Hepatocyte (in vitro differentiated cells): ENCODE measurements around the gene COL11A2. TPM values are rescaled to one million over a fixed set of nuclear protein-coding genes. Genes with fewer than 3 reads are reported as not detected.
A peak's percentile ranks its signal among the peaks of the same experiment; 100 is the strongest.

Experiments
- DNase-seq: peaks from one replicate; pipeline ENCODE4 v3.0.0-alpha.2; 2016; ENCODE audit warnings: low spot score
- H2AFZ ChIP-seq: fragments of 200-600 bp; sonication (generic); 2 replicates; pipeline ENCODE4 v1.6.0; 2016; ENCODE audit warnings: antibody characterized with exemption, mild to moderate bottlenecking
- H3K27ac ChIP-seq: fragments of 200-600 bp; sonication (generic); 2 replicates; pipeline ENCODE4 v1.5.1; 2016; ENCODE audit warnings: mild to moderate bottlenecking
- H3K27me3 ChIP-seq: fragments of 200-600 bp; sonication (generic); 2 replicates; pipeline ENCODE4 v1.6.1; 2016
- H3K36me3 ChIP-seq: fragments of 200-600 bp; sonication (generic); replicated peaks from 2 replicates; pipeline ENCODE4 v1.5.1; 2016; ENCODE audit warnings: low read depth; ENCODE audit not compliant: insufficient read depth
- H3K4me1 ChIP-seq: fragments of 200-600 bp; sonication (generic); 2 replicates; pipeline ENCODE4 v1.5.1; 2016; ENCODE audit warnings: mild to moderate bottlenecking, moderate library complexity; ENCODE audit not compliant: insufficient read depth
- H3K4me2 ChIP-seq: fragments of 200-600 bp; sonication (generic); 2 replicates; pipeline ENCODE4 v1.6.0; 2016
- H3K4me3 ChIP-seq: fragments of 200-600 bp; sonication (generic); 2 replicates; pipeline ENCODE4 v1.5.1; 2016; ENCODE audit warnings: mild to moderate bottlenecking
- H3K79me2 ChIP-seq: fragments of 200-600 bp; sonication (generic); 2 replicates; pipeline ENCODE4 v1.6.0; 2017; ENCODE audit warnings: mild to moderate bottlenecking
- H3K9me2 ChIP-seq: fragments of 200-600 bp; sonication (generic); replicated peaks from 2 replicates; pipeline ENCODE4 v1.6.0; 2017; ENCODE audit warnings: mild to moderate bottlenecking; ENCODE audit not compliant: insufficient read depth
- H3K9me3 ChIP-seq: fragments of 200-600 bp; sonication (generic); 2 replicates; pipeline ENCODE4 v1.5.1; 2016; ENCODE audit warnings: low read depth, mild to moderate bottlenecking
- H4K20me1 ChIP-seq: fragments of 200-600 bp; sonication (generic); 2 replicates; pipeline ENCODE4 v1.6.0; 2016; ENCODE audit warnings: mild to moderate bottlenecking; ENCODE audit not compliant: insufficient read depth, poor library complexity, severe bottlenecking
- CTCF ChIP-seq: fragments of 200-600 bp; sonication (generic); IDR thresholded peaks from 2 replicates; pipeline ENCODE4 v1.5.1; 2016; ENCODE audit warnings: antibody characterized with exemption, mild to moderate bottlenecking; ENCODE audit not compliant: poor library complexity
- EZH2 ChIP-seq: fragments of 200-600 bp; sonication (generic); IDR thresholded peaks from 2 replicates; pipeline ENCODE4 v1.6.1; 2016; ENCODE audit warnings: antibody characterized with exemption, mild to moderate bottlenecking, borderline replicate concordance
- EZH2phosphoT487 ChIP-seq: fragments of 200-600 bp; sonication (generic); IDR thresholded peaks from one replicate; pipeline ENCODE4 v1.6.1; 2018; ENCODE audit warnings: antibody characterized with exemption, mild to moderate bottlenecking, low read depth, moderate library complexity; ENCODE audit not compliant: unreplicated experiment, severe bottlenecking
- WGBS: methylation state at CpG from one replicate; pipeline ENCODE4 v1.1.6; 2016; ENCODE audit warnings: low lambda C conversion rate; ENCODE audit errors: missing lambda C conversion rate; 5-methylcytosine and 5-hydroxymethylcytosine counted together
- polyA plus RNA-seq: library from polyadenylated mRNA; unstranded; fragments of >200 nt; fragmentation: Nextera tagmentation; extraction: Ambion mirVana; gene quantifications from 2 replicates; pipeline ENCODE4 v1.2.1, GENCODE V29; 2016
- total RNA-seq: library from RNA; depleted of rRNA; stranded (reverse); fragments of >200 nt; gene quantifications from 2 replicates; pipeline ENCODE4 v1.2.3, GENCODE V29; 2014

The COL11A2 gene
- total and polyA plus RNA-seq, 2 experiments from 2014 or later: 3.0 to 4.7 TPM

GRCh38 chr6:33215271-33216116 is 23.2 kb upstream of the COL11A2 start:
- 79% methylated on average over 9 of the region's 9 CpGs for WGBS
- no peak overlapping the region for H2AFZ ChIP-seq
- H3K27me3 ChIP-seq: peaks cover 5% of the 10 kb centered on the region
- no peak overlapping the region for H3K27ac ChIP-seq
- no peaks in the 10 kb centered on the region for H3K9me2 ChIP-seq
- no peaks in the 10 kb centered on the region for H3K79me2 ChIP-seq
- no peaks in the 10 kb centered on the region for H4K20me1 ChIP-seq
- no peaks in the 10 kb centered on the region for H3K9me3 ChIP-seq
- H3K4me3 ChIP-seq: no peak overlapping the region
- no peak overlapping the region for H3K4me2 ChIP-seq
- TF ChIP-seq EZH2phosphoT487 (no peak), EZH2 (no peak), CTCF (no peak)
- H3K36me3 ChIP-seq: no peaks in the 10 kb centered on the region
- DNase-seq: no peak
- H3K4me1 ChIP-seq: peaks cover 16% of the 10 kb centered on the region

GRCh38 chr6:33213989-33214335 is 21.7 kb upstream of the COL11A2 start:
- Histone ChIP-seq H2AFZ (peak overlapping the region; percentile 40), H3K4me3 (peak overlapping the region; percentile 47), H3K4me1 (peaks cover 16% of the 10 kb centered on the region), H3K36me3 (no peaks in the 10 kb centered on the region), H3K27ac (no peak overlapping the region), H3K9me3 (no peaks in the 10 kb centered on the region), H4K20me1 (no peaks in the 10 kb centered on the region), H3K9me2 (no peaks in the 10 kb centered on the region), H3K4me2 (peak overlapping the region; percentile 95), H3K79me2 (peaks cover 3% of the 10 kb centered on the region), H3K27me3 (peaks cover 5% of the 10 kb centered on the region)
- TF ChIP-seq EZH2 (no peak), EZH2phosphoT487 (no peak), CTCF (no peak)
- 45% methylated on average over 6 of the region's 9 CpGs for WGBS
- no peak for DNase-seq

- peak overlapping the region; percentile 8 for H3K27ac ChIP-seq
- peaks cover 18% of the 10 kb centered on the region for H3K4me1 ChIP-seq
- no peaks in the 10 kb centered on the region for H3K9me3 ChIP-seq
- H3K27me3 ChIP-seq: peaks cover 5% of the 10 kb centered on the region
- H3K79me2 ChIP-seq: peaks cover 4% of the 10 kb centered on the region
- WGBS: 2% methylated on average over 28 of the region's 43 CpGs
- peak overlapping the region; percentile 40 for H2AFZ ChIP-seq
- H3K9me2 ChIP-seq: no peaks in the 10 kb centered on the region
- H3K4me2 ChIP-seq: peak overlapping the region; percentile 95
- no peaks in the 10 kb centered on the region for H3K36me3 ChIP-seq
- peak overlapping the region; percentile 47 for H3K4me3 ChIP-seq
- no peaks in the 10 kb centered on the region for H4K20me1 ChIP-seq
- no peak for DNase-seq
- TF ChIP-seq EZH2 (no peak), EZH2phosphoT487 (no peak), CTCF (no peak)
These were observed 21.1 kb upstream of the COL11A2 start for GRCh38 chr6:33213166-33213988.
